Prostate gland (tissue), 2 donors: Measurements from ENCODE around the gene GATAD2B. TPM values are rescaled to one million over a fixed set of nuclear protein-coding genes. Genes with fewer than 3 reads are reported as not detected.

ENCODE experiments used
- DNase-seq: peaks from one replicate; pipeline ENCODE4 v3.0.0-alpha.2; 2019; ENCODE audit warnings: low spot score
- H3K27ac ChIP-seq, 2 donors: fragments of 200-600 bp; sonication (generic); 2 replicates each; pipeline ENCODE4 v1.5.1; 2017 to 2019
- H3K27me3 ChIP-seq: fragments of 200-600 bp; sonication (generic); replicated peaks from 2 replicates; pipeline ENCODE4 v1.5.1; 2019; ENCODE audit not compliant: insufficient read depth
- H3K36me3 ChIP-seq, 2 donors: fragments of 200-600 bp; sonication (generic); 1 replicate in 1 of 2; 2 replicates in 1 of 2; pipeline versions ENCODE4 v1.5.1 to v1.8.1; 2017 to 2019
- H3K4me1 ChIP-seq: fragments of 200-600 bp; sonication (generic); replicated peaks from 2 replicates; pipeline ENCODE4 v1.5.1; 2019
- H3K4me3 ChIP-seq, 2 donors: fragments of 200-600 bp; sonication (generic); 2 replicates each; pipeline ENCODE4 v1.5.1; 2017 to 2019
- H3K9me3 ChIP-seq: fragments of 200-600 bp; sonication (generic); 2 replicates; pipeline ENCODE4 v1.5.1; 2017
- CTCF ChIP-seq, 4 experiments: fragments of 200-600 bp in 2 of 4; fragments of 450-650 bp in 2 of 4; sonication (generic) in 2 of 4; IDR thresholded peaks; 1 replicate in 3 of 4; 2 replicates in 1 of 4; pipeline ENCODE4 v1.5.1; 2016 to 2019; ENCODE audit warnings: antibody characterized with exemption in 4 of 4, mild to moderate bottlenecking in 2 of 4, moderate library complexity in 2 of 4
- POLR2A ChIP-seq: fragments of 450-650 bp; IDR thresholded peaks from one replicate; pipeline ENCODE4 v1.6.1; 2016; ENCODE audit warnings: antibody characterized with exemption, mild to moderate bottlenecking
- POLR2AphosphoS5 ChIP-seq: sonication (generic); formaldehyde crosslinking; IDR thresholded peaks from one replicate; pipeline ENCODE4 v1.6.1; 2017; ENCODE audit warnings: antibody characterized with exemption
- WGBS: methylation state at CpG from one replicate; pipeline ENCODE4 v1.1.5; 2018; 5-methylcytosine and 5-hydroxymethylcytosine counted together
- intact Hi-C: fragments of 100-400 bp; cut with DNase I; formaldehyde crosslinking; loops from one replicate; pipeline ENCODE4 v1.14.2; 2022
- total RNA-seq, 2 donors: library from RNA; depleted of rRNA; stranded (reverse); fragments of >200 nt; gene quantifications; one replicate each; pipeline ENCODE4 v1.1.0, GENCODE V29; 2016

The GATAD2B gene
- total RNA-seq, 2 donors from 2014 or later = 24.5 to 29.7 TPM

GRCh38 chr1:153937331-153937730 lies 14.6 kb upstream of the GATAD2B start:
- no peak for DNase-seq
- 97% methylated on average over 10 of the region's 10 CpGs for WGBS
- Histone ChIP-seq H3K27me3 (no peaks in the 10 kb centered on the region), H3K4me1 (no peaks in the 10 kb centered on the region), H3K36me3 (peaks cover 10 to 37% of the 10 kb centered on the region in 2 donors), H3K4me3 (no peak overlapping the region), H3K27ac (no peak overlapping the region), H3K9me3 (no peaks in the 10 kb centered on the region)
- TF ChIP-seq POLR2A = no peak
- TF ChIP-seq POLR2AphosphoS5 = no peak
- no peak for TF ChIP-seq CTCF (IDR thresholded peaks at IDR 0.05)
- intact Hi-C loops = no loop called here

- DNase-seq = no peak
- intact Hi-C loops = no loop called here
- TF ChIP-seq POLR2A = no peak
- TF ChIP-seq CTCF (IDR thresholded peaks at IDR 0.05) = no peak
- no peak for TF ChIP-seq POLR2AphosphoS5
- Histone ChIP-seq H3K9me3 (no peaks in the 10 kb centered on the region), H3K4me3 (no peak overlapping the region), H3K27me3 (no peaks in the 10 kb centered on the region), H3K27ac (no peak overlapping the region), H3K4me1 (no peaks in the 10 kb centered on the region), H3K36me3 (peaks cover 10 to 40% of the 10 kb centered on the region in 2 donors)
- 95% methylated on average over 12 of the region's 12 CpGs for WGBS
These were observed 13.4 kb upstream of the GATAD2B start for GRCh38 chr1:153936011-153936802.

- no peaks in the 10 kb centered on the region for H3K27me3 ChIP-seq
- H3K4me1 ChIP-seq = no peaks in the 10 kb centered on the region
- H3K36me3 ChIP-seq = peaks cover 14 to 40% of the 10 kb centered on the region in 2 donors
- H3K27ac ChIP-seq = no peak overlapping the region
- DNase-seq = no peak
- no peak overlapping the region for H3K4me3 ChIP-seq
- no peaks in the 10 kb centered on the region for H3K9me3 ChIP-seq
- intact Hi-C loops = no loop called here
- no peak for TF ChIP-seq POLR2AphosphoS5
- TF ChIP-seq CTCF (IDR thresholded peaks at IDR 0.05) = no peak
- TF ChIP-seq POLR2A = no peak
- 98% methylated on average over 9 of the region's 9 CpGs for WGBS
These were observed 12.0 kb upstream of the GATAD2B start for GRCh38 chr1:153934746-153935145.

GRCh38 chr1:153933955-153934354 lies 11.2 kb upstream of the GATAD2B start:
- 94% methylated on average over 11 of the region's 11 CpGs for WGBS
- H3K36me3 ChIP-seq = peaks cover 14 to 40% of the 10 kb centered on the region in 2 donors
- H3K4me1 ChIP-seq = no peaks in the 10 kb centered on the region
- DNase-seq = no peak
- TF ChIP-seq POLR2AphosphoS5 (no peak), POLR2A (no peak), CTCF (IDR thresholded peaks at IDR 0.05) (no peak)
- intact Hi-C loops = no loop called here
- H3K4me3 ChIP-seq = no peak overlapping the region
- no peak overlapping the region for H3K27ac ChIP-seq
- H3K9me3 ChIP-seq = no peaks in the 10 kb centered on the region
- no peaks in the 10 kb centered on the region for H3K27me3 ChIP-seq

GRCh38 chr1:153933430-153933829 lies 10.7 kb upstream of the GATAD2B start:
- 93% methylated on average over 14 of the region's 14 CpGs for WGBS
- Histone ChIP-seq H3K4me3 (no peak overlapping the region), H3K27ac (no peak overlapping the region), H3K27me3 (no peaks in the 10 kb centered on the region), H3K9me3 (no peaks in the 10 kb centered on the region), H3K4me1 (no peaks in the 10 kb centered on the region), H3K36me3 (peaks cover 14 to 40% of the 10 kb centered on the region in 2 donors)
- intact Hi-C loops = no loop called here
- DNase-seq = no peak
- no peak for TF ChIP-seq POLR2AphosphoS5
- no peak for TF ChIP-seq CTCF (IDR thresholded peaks at IDR 0.05)
